T-helper 1 cell treated with Interleukin-12 subunit alpha and Interleukin-12 subunit beta and Interleukin-4 antibody, amounts not matched to agents 30 ng/mL and 1 ng/mL, for 36 hours (primary cell): ENCODE measurements around the gene ARHGAP20. TPM values are rescaled to one million over a fixed set of nuclear protein-coding genes. Genes with fewer than 3 reads are reported as not detected.

ENCODE experiments used
- intact Hi-C: fragments of 100-400 bp; cut with micrococcal nuclease; formaldehyde crosslinking; loops from one replicate; pipeline ENCODE4 v1.15.1; 2024
- total RNA-seq: library from RNA; stranded (reverse); gene quantifications from 2 replicates; pipeline ENCODE4 v1.2.3, GENCODE V29; 2022

The ARHGAP20 gene
- total RNA-seq, 1 donor from 2014 or later, result not detected

GRCh38 chr11:110527146-110527545 is 185.1 kb downstream of the ARHGAP20 start:
- intact Hi-C loops, result no loop called here
